B cell (primary cell): ENCODE data around the gene PFKFB3.

Source experiments
- CTCF ChIP-seq: fragments of 200-600 bp; IDR thresholded peaks from one replicate; pipeline ENCODE4 v1.8.0; 2022; ENCODE audit warnings: antibody characterized with exemption, mild to moderate bottlenecking
- EZH2 ChIP-seq: IDR thresholded peaks from 2 replicates; pipeline ENCODE4 v1.6.1; 2012; ENCODE audit warnings: borderline replicate concordance, low read depth, mild to moderate bottlenecking, moderate library complexity, low read length; ENCODE audit not compliant: insufficient read depth, poor library complexity, severe bottlenecking

DNA sequence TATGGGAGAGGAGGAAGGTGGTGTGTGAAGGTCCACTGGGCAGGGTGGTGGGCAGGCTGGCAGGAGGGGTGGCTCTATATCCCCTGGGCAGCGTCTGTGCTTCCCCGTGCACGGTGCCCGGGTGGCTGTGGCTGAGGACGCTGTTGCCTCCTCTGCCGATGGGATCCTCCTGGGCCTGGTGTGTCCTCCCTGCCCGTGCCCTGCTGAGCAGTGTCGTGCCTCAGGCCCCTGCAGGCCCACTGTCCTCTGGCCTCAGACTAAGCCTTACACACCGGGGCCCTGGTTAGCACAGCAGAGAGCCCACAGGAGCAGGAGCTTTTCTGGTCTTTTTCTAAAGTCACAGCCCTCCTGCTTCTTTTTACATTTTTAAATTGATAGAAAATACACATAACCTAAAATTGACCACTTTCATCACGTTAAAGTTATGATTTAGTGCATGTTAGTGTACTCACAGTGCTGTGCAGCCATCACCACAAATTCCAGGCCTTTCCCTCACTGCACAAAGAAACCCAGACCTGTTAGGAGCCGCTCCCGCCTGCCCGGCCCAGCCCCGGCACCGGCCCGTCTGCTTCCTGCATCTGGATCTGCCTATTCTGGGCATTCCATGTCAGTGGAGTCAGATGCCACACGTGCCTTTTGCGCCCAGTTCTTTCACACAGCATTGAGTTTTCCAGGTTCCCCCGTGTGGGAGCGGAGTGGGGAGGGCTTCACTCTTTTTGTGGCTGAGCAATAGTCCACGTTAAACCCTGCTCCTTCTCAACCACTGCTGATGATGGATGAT, 19.4 kb downstream of the PFKFB3 start:
- no peak for TF ChIP-seq EZH2
- no peak for TF ChIP-seq CTCF
